ENCODE results near the gene PALLD.

Gene PALLD

GRCh38 chr4:168549143-168549542, 52.3 kb downstream of the PALLD start:
- Mint-ChIP-seq H3K27ac (peak overlapping the region; percentile 53 to 93 (median 77)), H3K4me3 (no peak overlapping the region), H3K9me3 (no peaks in the 10 kb centered on the region), H3K27me3 (ENCODE audit: low read depth) (peaks cover 6% of the 10 kb centered on the region), H3K4me1 (peaks cover 55% of the 10 kb centered on the region), H3K36me3 (ENCODE audit: low read depth) (no peaks in the 10 kb centered on the region)
- TF ChIP-seq, protein P1, sequence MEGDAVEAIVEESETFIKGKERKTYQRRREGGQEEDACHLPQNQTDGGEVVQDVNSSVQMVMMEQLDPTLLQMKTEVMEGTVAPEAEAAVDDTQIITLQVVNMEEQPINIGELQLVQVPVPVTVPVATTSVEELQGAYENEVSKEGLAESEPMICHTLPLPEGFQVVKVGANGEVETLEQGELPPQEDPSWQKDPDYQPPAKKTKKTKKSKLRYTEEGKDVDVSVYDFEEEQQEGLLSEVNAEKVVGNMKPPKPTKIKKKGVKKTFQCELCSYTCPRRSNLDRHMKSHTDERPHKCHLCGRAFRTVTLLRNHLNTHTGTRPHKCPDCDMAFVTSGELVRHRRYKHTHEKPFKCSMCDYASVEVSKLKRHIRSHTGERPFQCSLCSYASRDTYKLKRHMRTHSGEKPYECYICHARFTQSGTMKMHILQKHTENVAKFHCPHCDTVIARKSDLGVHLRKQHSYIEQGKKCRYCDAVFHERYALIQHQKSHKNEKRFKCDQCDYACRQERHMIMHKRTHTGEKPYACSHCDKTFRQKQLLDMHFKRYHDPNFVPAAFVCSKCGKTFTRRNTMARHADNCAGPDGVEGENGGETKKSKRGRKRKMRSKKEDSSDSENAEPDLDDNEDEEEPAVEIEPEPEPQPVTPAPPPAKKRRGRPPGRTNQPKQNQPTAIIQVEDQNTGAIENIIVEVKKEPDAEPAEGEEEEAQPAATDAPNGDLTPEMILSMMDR (IDR thresholded peaks at IDR 0.05; ENCODE audit: unreplicated experiment in 3 of 3) = no peak

- TF ChIP-seq, protein P1 (IDR thresholded peaks at IDR 0.05; ENCODE audit: unreplicated experiment in 3 of 3) = no peak
- peaks cover 55% of the 10 kb centered on the region for H3K4me1 Mint-ChIP-seq
- H3K4me3 Mint-ChIP-seq = no peak overlapping the region
- H3K27ac Mint-ChIP-seq = peak overlapping the region; percentile 71 to 93 (median 77)
- H3K36me3 Mint-ChIP-seq (ENCODE audit: low read depth) = no peaks in the 10 kb centered on the region
- peaks cover 6% of the 10 kb centered on the region for H3K27me3 Mint-ChIP-seq (ENCODE audit: low read depth)
- H3K9me3 Mint-ChIP-seq = no peaks in the 10 kb centered on the region
These were observed 53.4 kb downstream of the PALLD start for GRCh38 chr4:168550064-168550766.

GRCh38 chr4:168551211-168551610, 54.4 kb downstream of the PALLD start:
- Mint-ChIP-seq H3K9me3 (no peaks in the 10 kb centered on the region), H3K4me1 (peaks cover 50% of the 10 kb centered on the region), H3K27me3 (ENCODE audit: low read depth) (peaks cover 6% of the 10 kb centered on the region), H3K36me3 (ENCODE audit: low read depth) (no peaks in the 10 kb centered on the region), H3K27ac (no peak overlapping the region), H3K4me3 (no peak overlapping the region)
- TF ChIP-seq, protein P1 (IDR thresholded peaks at IDR 0.05; ENCODE audit: unreplicated experiment in 3 of 3) = no peak

DNA sequence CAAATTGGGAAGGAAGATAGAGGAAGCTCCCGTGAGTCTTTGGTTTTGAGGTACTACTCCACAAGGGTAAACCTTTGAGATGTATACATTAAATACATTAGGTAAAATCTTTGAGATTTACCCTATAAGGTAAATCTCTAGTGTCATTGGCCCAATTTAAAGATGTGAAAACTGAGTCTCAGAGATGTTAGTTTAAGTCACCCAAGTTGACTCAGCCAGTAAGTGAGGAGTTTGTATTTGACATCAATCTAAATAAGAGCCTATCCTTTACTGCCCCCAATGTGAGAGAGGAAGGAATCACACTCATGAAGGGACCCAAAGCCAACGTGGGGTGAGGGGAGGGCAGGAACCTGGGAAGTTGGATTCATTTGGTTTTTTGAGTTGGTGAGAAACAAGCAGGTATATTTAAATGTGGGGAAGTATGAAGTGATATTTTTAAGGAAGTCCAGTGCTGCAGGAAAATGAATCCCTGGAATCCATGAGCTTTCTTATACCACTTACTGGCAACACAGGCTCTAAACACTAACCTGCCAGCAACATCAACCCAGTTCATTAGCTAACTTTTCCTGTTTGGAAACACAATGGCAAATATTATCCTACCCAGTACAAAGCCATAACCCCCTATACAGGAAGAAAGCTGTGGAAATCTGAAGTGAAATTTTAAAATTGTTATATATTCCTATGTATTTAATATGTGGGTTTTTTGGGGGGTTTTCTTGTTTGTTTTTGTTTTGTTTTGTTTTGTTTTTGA, 55.3 kb downstream of the PALLD start:
- Mint-ChIP-seq H3K27ac (no peak overlapping the region), H3K4me3 (no peak overlapping the region), H3K9me3 (no peaks in the 10 kb centered on the region), H3K36me3 (ENCODE audit: low read depth) (no peaks in the 10 kb centered on the region), H3K27me3 (ENCODE audit: low read depth) (peaks cover 6% of the 10 kb centered on the region), H3K4me1 (peaks cover 41% of the 10 kb centered on the region)
- TF ChIP-seq, protein P1 (IDR thresholded peaks at IDR 0.05; ENCODE audit: unreplicated experiment in 3 of 3) = no peak

DNA sequence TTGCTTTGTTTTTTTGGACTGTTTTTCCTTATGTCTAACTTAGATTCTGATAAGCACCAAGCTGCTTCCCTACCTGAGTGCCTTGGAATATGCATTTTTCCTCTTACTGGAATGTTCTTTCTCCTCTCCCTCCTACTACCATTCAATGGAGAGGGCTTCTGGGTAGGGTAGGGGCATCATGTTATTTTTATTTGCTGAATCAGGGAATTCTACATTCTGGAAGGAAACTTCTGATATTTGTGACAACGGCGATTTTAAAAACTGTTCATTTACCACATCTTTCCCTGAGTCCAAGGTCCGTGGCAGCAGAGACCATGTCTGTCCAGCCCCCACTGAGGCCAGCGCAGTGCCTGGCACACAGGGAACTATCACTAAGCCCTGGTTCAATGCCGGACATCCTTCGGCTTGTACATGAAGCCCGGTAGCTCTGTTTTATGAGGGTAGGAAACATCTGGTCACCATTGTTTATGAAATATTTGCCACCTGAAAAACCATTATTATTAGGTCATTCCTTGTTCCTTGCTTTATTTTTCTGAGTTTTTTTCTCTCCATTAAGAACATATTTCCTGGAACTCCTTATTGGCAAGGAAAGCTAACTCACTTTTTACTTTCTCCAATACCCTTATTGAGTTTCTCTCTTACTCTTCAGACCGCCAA, 57.0 kb downstream of the PALLD start:
- Mint-ChIP-seq H3K27me3 (ENCODE audit: low read depth) (peaks cover 6% of the 10 kb centered on the region), H3K9me3 (no peaks in the 10 kb centered on the region), H3K27ac (no peak overlapping the region), H3K4me1 (peaks cover 49% of the 10 kb centered on the region), H3K4me3 (no peak overlapping the region), H3K36me3 (ENCODE audit: low read depth) (no peaks in the 10 kb centered on the region)
- TF ChIP-seq, protein P1 (IDR thresholded peaks at IDR 0.05; ENCODE audit: unreplicated experiment in 3 of 3) = no peak

Measured in nephron (organoid).